EL (cell line): ENCODE results near the gene GNS.

Experiments used
- DNase-seq: peaks from one replicate; pipeline ENCODE4 v3.0.0-alpha.2; 2016

Gene GNS

DNA sequence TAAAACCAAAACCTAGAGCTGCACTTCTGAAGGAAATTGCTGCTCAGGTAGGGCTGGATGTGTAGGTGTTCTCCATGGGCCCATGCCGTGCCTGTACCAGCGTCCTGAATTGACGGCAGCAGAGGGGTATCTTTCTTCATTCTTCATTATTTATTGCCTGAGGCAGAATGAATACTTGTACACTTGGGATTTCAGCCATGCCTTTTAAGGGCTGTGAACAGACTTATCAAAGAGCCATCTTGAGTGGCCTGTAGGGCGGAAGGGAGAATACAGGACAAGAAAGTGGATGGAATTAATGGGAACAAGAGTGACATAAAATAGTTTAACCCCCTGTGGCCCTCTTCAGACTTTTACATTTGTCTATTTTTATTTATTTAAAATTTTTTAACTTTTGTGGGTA is 87.5 kb downstream of the GNS start:
- no peak for DNase-seq

DNA sequence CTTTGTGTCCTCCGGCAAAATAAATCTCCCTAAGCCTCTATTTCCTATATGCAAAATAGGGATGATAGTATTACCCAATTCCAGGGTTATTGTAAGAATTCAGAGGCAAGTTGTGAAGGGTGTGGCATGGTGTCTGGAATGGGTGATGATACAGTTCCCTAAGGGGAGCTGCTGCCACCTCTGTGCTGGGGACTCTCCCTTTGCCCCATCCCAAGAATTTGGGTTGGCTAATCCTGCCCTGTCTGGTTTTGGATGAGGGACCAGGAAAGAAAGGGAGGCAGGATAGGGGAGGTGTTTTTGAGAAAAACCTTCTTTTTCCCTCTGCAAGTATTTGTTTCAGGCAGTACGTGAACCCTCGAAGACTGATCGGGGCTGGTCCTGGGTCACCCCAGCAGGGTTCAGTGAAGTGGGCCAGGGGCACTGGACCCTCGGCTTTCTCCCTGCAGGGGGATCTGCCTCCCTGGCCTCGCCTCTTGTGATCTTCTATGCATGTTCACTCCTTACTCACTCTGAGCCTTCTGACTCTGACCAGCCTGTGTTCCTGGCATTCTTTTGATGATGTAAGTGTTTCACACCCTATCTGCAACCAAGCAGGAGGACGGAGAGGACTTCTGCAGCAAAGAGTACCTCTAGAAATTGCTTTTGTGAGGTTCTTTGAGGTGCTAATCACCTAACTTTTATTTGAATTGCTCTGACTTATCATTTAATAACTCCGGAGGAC is 88.1 kb downstream of the GNS start:
- DNase-seq = peak; percentile 42

DNA sequence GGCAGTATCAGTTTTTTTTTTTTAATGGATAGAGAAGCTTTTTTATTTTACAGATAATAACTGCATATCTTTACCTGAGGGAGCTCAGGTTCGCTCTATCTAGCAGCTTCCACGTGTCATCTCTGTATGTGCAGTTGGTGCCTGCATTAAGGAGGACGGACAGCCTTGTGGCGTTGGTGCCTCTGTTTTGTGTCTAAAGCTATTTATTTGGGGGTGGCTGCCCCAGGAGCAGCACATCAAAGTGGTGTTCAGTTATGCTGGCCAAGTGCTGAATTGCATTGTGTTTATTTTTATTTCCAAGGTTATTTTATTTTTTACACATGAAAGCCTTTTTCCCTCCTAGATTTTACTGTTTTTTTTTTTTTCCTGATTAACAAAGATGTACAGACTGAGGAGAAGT is 89.2 kb downstream of the GNS start:
- DNase-seq = no peak

DNA sequence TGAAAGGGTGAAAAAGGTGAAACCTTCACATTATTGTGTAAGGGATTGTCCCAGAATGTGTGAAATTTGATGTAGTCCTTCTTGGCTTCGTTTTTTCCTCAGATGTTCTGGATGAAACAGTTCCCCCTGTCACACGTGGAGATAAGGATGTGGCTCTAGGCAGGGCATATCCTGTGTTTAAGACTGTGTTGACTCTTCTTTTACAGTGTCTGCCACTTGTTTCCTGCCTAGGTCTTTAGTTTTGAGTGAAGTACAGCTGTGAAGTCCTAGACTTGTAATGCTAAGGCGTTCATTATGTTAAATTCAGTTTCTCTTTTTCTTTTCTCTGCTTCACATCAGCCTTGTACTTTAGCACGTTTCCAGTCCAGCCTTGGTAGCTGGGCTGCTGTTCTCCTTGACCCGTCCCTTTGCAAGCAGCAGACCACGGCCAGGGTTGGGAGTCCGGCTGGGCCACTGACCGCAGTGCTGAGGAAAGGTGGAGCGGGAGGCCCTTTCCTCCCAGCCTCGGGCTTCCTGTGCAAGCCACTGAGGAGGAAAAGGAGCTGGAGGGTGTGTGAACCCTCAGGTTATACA is 89.8 kb downstream of the GNS start:
- DNase-seq = no peak

DNA sequence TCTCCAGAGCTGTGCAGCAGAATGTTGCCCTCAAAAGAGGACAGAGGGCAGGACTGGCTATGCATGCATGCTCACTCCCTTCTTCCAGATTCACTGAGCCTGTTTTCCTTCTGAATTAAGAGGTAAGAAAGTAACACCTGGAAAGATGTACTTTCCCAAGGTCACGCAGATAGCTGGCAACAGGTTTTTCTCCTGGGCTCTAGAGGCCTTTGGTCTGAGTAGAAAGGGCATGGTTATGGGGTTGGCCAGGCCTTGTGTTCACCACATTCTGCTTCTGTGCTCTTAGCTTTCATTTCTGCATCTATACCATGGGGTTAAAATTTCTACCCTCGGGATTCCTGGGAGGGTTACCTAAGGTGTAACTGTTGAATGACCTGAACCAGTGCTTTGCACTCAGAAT is 91.4 kb downstream of the GNS start:
- no peak for DNase-seq

DNA sequence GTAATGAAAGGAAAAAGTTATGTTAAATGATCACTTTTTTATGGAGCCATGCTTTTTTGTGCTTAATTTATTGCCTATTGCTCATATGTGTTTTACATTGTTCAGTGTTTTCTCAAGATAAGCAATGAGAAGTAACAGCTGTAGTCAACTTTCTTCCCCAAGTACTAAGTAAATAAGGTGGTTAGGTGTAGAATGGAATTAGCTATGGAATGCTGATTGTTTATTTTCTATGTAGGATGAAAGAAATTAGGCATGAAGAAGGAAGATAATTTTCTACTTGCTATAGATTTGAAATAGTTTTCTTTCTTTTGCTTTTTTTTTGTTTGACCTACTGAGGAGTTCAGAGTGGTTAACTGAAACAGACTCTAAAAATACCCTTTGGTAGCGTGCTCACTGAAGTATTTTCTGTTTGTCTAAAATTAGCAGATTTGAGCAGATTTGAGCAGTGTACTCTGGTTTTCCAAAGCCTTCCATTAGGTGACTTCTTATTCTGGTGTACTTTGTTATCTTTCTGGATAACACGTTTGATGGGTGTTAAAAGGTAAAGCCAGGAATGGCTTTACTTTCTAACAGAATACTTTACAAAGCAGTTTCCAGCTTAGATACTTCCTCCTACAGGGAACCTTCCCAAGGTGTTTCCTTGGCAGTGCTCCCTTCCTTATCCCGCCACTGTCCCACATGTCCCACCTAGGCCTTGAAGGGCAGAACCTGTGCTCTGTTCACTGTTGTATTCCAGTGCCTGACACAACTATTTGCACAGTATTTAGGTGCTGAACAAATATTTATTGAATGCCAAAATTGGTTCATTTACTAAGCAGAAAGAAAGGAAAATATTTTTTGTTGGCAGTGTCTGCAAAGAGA is 92.9 kb downstream of the GNS start:
- no peak for DNase-seq

DNA sequence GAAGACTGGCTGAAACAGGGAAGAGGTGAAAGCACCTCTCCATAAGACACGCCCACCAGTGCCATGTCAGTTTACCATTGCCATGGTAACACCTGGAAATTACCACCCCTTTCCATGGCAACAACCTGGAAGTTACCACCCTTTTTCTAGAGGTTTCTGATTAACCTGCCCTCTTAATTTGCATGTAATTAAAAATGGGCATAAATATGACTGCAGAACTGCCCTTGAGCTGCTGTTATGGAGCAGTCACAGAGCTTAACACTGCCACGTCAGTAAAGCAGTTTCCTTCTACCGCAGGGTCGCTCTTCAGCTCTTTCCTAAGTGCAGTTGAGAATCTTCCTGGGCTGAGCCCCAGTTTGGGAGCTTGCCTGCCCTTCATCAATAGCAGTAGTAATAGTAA is 93.7 kb downstream of the GNS start:
- no peak for DNase-seq
